ENCODE data around the gene RPTOR.

RPTOR gene

DNA sequence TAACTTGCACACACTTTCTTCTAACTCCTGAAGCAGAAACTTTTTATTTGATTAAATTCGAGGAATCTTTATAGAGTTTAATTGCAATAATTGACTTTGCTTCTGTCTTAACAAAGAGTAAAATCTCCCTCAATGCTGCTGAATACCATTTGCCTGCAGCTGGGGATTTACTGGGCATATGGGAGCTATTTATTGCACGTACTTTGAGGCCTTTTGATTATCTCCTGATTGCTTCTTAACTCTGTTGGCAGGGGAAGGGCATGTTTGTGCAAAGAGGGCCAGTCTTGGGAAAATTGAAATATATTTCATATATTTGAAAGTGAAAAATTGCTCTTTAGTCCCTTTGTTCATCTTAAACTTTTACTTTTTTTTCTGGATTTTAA lies 290.2 kb downstream of the RPTOR start:
- DNase-seq (ENCODE audit: low spot score), result no peak

GRCh38 chr17:80835816-80836657 lies 291.4 kb downstream of the RPTOR start:
- no peak for DNase-seq (ENCODE audit: low spot score)

- DNase-seq (ENCODE audit: low spot score), result no peak
Observed at GRCh38 chr17:80836658-80836965, 292.0 kb downstream of the RPTOR start.

DNA sequence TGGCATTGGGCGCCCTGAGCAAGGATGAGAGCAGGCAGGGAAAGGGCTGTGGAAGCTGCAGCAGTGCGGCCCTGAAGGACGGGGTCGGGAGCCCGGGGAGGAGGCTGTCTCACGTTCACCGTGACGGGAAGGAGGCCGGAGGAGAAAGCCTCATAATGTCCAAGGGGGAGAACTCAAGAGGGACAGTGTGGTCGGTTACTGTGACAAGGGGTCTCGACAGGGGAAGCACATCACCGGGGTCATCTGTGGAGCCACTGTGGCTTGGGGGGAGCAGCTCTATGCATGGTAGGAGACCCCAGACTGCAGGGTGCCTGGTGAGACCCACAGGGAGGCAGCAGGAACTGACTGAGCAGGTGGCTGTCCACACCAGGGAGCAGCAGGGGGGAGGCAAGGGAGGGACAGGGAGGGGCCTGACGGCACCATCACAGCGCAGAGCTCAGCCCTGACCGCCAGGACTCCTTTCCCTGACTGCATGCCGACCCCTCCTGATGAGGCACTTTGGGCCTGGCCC lies 292.4 kb downstream of the RPTOR start:
- DNase-seq (ENCODE audit: low spot score), result no peak

DNA sequence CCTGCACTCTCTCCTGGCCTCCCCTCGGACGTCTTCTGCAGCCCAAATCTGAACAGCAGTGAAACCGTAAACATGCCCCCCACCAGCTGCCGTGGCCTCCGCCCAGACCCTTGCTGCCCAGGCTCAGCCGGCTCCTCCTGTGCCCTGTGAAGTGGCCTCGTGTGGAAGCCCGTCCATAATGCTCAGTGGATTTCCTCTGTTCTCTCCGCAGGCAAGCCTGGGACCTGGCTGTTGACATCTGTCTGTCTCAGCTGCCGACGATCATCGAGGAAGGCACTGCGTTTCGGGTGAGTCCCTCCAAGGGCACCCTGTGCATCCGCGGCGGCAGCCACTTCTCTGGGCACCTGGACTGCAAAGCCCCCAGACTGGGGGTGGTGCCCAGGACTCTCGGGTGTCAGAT lies 293.1 kb downstream of the RPTOR start:
- DNase-seq (ENCODE audit: low spot score), result no peak

GRCh38 chr17:80838311-80839025 lies 293.8 kb downstream of the RPTOR start:
- no peak for DNase-seq (ENCODE audit: low spot score)

GRCh38 chr17:80839026-80839345 lies 294.3 kb downstream of the RPTOR start:
- DNase-seq (ENCODE audit: low spot score), result no peak

GRCh38 chr17:80839511-80839941 lies 294.9 kb downstream of the RPTOR start:
- no peak for DNase-seq (ENCODE audit: low spot score)

GRCh38 chr17:80839970-80840369 lies 295.3 kb downstream of the RPTOR start:
- DNase-seq (ENCODE audit: low spot score), result no peak

DNA sequence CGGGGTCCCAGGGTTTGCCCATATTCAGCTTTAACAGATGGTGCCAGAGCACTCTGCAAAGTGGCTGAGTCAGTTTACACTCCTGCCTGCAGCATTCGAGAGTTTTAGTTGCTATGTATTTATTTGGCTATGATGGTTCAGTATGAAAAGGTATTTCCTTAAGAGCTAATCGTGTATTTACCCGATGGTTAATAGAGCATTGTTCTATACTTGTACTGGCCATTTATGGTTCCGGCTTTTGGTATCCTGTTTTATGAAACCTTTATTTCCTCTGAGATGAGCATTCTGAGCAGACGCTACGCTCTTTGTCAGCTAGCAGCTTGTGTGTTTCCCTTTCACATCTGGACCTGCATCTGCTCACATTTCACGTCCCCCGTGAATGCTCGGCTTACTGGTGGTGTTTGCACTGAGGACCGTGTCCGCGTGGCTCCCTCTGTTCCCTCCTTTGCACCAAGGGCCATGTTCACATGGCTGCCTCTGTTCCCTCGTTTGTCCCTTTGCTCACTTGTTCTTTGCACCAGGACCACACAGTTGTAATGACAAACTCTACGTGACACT lies 297.9 kb downstream of the RPTOR start:
- no peak for DNase-seq (ENCODE audit: low spot score)

DNA sequence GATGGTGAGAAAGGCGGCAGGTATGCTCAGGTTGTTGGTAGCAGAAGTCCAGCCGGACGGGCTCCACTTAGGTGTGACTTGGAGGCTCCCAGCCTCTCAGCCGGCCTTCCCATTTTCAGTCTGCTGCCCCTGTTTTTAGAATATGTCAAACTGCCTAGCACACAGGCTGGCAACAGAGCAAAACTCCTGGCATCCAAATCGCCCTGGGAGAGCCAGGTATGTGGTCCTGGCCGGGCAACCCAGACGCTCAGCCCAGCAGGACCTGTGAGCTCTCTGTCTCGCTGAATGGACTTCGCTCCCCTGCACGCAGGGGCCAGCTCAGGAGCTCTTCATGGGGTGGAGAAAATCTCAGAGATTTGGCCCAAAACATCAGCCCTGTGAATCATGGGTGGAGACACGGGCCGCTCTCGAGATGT lies 299.1 kb downstream of the RPTOR start:
- DNase-seq (ENCODE audit: low spot score), result no peak

GRCh38 chr17:80844418-80844990 lies 299.9 kb downstream of the RPTOR start:
- DNase-seq (ENCODE audit: low spot score), result no peak

GRCh38 chr17:80845069-80845862 lies 300.6 kb downstream of the RPTOR start:
- no peak for DNase-seq (ENCODE audit: low spot score)

GRCh38 chr17:80845863-80846671 lies 301.4 kb downstream of the RPTOR start:
- DNase-seq (ENCODE audit: low spot score), result peak; percentile 17

- no peak for DNase-seq (ENCODE audit: low spot score)
Observed at GRCh38 chr17:80846932-80847331, 302.3 kb downstream of the RPTOR start.

DNA sequence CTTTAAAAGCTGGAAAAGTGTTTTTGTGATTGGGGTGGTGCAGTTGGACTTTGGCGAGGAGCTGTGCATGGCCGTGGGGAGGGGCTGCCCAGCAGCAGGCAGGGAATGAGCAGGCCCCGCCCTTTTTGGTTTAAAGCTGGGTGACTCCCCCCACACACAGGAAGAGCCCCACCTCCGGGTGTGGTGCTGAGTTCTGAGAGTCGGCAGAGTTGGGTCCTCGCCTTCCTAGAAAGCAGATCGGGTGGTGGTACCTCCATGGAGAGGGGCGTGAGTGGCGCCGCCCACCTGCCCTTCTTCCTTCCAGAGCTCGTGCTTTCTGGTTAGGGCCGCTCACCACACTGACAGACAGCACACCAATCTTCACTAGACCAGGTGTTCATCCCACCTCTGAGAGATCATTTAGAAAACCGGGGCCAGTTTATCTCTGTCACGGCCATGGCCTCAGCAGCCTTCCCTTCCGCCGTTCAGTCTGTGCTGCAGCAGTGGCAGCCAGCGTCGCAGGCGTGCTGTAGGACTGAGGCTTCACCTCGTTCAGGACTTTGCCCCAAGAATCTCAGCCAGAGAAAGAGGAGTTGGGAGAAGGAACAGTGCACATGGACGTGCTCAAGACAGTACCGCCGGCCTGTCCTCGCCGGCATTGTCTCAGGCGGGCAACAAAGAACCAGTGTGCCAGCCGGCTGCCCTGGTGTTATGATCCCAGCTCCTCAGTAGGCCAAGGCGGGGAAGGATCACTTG lies 303.0 kb downstream of the RPTOR start:
- no peak for DNase-seq (ENCODE audit: low spot score)

DNA sequence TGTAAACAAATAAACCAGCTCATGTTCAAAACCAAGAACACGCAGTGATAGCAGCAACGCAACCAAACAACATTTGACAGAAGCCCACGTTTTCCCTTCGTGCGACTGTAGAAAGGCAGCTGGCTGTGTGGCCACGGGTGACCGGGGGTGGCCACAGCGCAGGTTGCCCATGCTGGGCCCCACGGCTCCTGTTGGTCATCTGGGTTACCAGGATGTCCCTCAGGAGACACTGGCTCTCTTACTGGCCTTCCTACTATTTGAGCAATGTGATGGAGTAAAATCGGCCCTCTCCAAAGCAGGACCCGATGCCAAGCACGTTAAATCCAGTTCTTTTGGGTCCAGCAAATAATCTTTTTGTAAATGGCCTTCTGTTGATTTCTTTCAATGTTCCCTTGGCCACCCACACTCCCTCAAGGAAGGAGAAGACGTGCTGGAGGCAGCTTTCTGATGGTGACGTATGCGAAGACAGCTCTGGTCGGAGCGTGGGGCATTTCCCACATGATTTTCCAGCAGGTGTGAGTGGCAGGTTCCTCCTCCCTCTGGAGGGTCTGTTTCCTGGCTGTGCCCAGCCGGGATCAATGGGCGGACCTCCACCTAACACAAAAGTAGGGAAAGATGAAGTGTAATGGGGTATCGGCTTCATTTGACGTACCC lies 303.9 kb downstream of the RPTOR start:
- DNase-seq (ENCODE audit: low spot score), result no peak

DNA sequence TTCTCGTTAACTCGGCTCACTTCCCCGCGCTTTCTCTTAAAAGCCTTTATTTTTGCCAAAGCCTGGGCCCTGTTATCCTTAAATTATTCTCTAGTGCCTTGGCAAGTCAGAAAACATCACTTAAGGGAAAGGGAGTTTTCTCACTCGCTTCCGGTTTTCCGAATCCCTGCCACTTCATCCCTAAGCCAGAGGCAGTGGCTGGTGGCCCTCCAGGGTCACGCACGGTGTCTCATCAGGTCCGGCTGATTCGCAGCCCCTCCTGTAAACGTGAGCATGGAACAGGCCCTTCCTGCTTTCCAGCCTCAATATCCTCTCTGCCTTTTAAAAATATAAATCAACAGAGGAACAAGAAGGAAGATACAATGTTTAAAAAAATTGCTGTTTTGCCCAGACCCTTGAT lies 304.5 kb downstream of the RPTOR start:
- no peak for DNase-seq (ENCODE audit: low spot score)

DNA sequence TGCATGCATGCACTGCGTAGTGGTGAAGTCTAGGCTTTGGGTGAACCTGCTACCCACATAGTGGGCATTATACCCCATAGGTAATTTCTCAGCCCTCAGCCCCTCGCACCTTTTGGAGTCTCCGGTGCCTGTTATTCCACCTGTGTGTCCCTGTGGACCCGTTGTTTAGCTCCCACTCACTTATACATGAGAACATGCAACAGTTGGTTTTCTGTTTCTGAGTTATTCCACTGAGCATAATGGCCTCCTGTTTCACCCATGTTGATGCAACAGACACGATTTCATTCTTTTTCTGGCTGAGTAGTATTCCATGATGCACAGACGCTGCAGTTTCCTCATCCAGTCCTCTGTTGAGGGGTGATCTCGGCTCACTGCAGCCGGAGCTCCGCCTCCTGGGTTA lies 305.5 kb downstream of the RPTOR start:
- no peak for DNase-seq (ENCODE audit: low spot score)

DNA sequence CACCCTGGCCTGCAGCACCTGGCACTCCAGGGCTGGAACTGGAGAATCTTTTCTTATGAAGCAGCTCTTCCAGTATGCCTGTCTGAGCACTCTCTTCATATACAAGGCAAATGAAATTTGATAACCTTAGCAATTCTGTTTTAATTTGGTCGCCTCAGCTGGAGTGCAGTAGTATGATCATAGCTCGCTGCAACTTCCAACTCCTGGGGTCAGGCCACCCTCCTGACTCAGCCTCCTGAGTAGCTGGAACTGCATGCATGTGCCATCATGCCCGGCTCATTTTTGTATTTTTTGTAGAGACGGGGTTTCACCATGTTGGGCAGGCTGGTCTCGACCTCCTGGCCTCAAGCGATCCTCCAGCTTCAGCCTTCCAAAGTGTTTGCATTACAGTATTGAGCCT lies 306.2 kb downstream of the RPTOR start:
- DNase-seq (ENCODE audit: low spot score), result no peak

All from germinal center (tissue), 1 donor.